Muscle layer of colon (tissue), 2 donors: Measurements from ENCODE around the gene FTL.

Source experiments
- H3K27ac ChIP-seq: one replicate; pipeline ENCODE4 v1.7.0; 2013; ENCODE audit warnings: low read depth, mild to moderate bottlenecking, low read length, moderate library complexity
- H3K27me3 ChIP-seq, 2 donors: one replicate each; pipeline ENCODE4 v1.7.0; 2013; ENCODE audit warnings: low read length in 2 of 2, mild to moderate bottlenecking in 2 of 2; ENCODE audit not compliant: insufficient read depth in 2 of 2, control insufficient read depth in 1 of 2
- H3K36me3 ChIP-seq: one replicate; pipeline ENCODE4 v1.7.0; 2013; ENCODE audit warnings: mild to moderate bottlenecking, low read length; ENCODE audit not compliant: insufficient read depth
- H3K4me1 ChIP-seq: one replicate; pipeline ENCODE4 v1.7.0; 2013; ENCODE audit warnings: mild to moderate bottlenecking, low read length; ENCODE audit not compliant: insufficient read depth
- H3K4me3 ChIP-seq, 2 donors: one replicate each; pipeline ENCODE4 v1.7.0; 2013; ENCODE audit warnings: low read length in 2 of 2, low read depth in 1 of 2, mild to moderate bottlenecking in 1 of 2, moderate library complexity in 1 of 2
- H3K9ac ChIP-seq: one replicate; pipeline ENCODE4 v1.7.0; 2013; ENCODE audit warnings: low read length
- H3K9me3 ChIP-seq: one replicate; pipeline ENCODE4 v1.7.0; 2013; ENCODE audit warnings: mild to moderate bottlenecking, low read length
- donor health status: abdominal sarcoma.
- donor health status: Adenocarcinoma of cecum.

FTL gene

DNA sequence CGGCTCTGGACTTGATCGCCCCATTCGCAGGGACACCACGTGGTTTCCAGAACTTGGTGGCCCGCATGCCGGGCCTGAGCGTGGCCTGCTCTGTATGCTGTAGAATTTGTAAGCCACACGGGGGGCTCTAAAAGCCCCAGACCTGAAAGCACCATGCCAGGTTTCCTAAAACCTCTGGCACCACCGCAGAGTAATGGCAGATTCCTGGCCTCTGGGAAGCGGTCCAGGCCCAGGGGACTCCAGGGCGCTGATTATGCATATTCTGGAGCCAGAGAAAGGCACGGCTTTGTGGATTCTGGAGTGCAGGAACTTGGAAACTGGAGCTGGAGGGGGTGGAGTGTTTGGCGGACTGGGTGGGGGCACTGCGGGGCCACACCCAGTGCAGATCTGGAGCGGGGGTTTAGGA lies 3.7 kb downstream of the FTL start:
- no peak overlapping the region for H3K27ac ChIP-seq
- H3K9ac ChIP-seq, result no peak overlapping the region
- H3K27me3 ChIP-seq, result no peaks in the 10 kb centered on the region
- no peaks in the 10 kb centered on the region for H3K9me3 ChIP-seq
- H3K36me3 ChIP-seq, result peaks cover 36% of the 10 kb centered on the region
- H3K4me1 ChIP-seq, result peaks cover 33% of the 10 kb centered on the region
- H3K4me3 ChIP-seq, result no peak overlapping the region

DNA sequence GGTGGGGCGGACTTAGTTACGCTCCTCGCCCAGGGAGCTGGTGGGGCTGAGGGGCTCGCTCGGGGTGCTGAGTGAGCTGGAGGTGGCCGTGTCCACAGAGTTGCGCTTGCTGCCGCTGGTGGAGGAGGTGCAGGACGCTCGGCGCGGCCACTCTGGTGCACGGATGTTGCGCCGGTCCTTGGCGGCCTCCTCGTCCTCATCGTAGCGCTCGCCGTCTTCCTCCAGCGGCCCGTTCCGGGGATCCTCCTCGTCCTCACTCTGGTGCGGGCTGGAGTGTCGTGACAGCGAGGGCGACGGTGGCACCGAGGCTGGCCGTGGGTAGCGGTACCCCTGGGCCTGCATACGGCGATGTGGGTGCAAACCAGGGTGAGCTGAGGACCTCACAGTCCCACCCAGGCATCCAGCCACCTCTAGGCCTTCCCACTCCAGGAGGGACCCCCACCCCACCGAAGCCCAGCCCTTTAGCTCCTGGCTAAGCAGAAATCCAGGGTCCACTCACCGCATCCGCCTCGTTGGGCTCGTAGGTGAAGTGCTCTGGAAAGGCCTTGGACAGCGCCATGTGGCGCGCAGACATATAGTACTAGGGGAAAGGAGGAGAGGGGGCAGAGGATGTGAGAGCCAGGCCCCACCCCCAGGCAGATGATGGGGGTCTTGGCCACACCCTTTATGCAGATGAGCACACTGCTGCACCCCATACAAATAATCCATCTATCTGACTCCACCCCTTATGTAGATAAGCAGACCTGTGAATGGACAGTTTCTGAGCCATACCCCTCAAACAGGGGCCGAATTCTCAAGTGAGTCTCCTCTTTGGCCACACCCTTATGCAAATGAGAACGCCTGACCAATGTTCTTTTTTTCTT lies 4.4 kb downstream of the FTL start:
- H3K36me3 ChIP-seq, result peaks cover 43% of the 10 kb centered on the region

DNA sequence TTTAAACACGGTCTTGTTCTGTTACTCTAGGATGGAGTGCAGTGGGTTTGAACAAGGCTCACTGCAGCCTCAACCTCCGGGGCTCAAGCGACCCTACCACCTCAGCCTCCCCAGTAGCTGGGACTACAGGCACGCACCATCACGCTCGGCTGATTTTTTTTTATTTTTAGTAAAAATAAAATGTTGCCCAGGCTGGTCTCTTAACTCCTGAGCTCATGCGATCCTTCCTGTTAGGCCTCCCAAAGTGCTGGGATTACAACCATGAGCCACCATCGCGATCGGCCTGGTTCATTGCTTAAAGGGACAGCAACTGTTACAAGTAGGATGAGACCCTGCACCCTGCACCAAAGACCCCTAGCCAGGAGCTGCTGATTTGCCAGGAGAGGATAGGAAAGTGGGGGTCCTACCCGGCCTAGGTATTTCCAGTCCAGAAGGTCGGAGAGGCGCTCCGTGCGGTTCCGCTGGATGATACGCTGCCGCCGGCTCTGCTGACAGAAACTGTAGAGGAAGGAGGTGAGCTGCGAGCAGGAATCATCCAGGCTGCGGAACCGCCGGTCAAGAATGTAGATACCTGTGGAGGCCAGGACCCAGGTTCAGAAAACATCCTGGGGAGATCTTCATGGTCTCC lies 5.1 kb downstream of the FTL start:
- Histone ChIP-seq H3K9ac (no peak overlapping the region), H3K36me3 (peaks cover 43% of the 10 kb centered on the region), H3K27ac (no peak overlapping the region), H3K27me3 (no peaks in the 10 kb centered on the region), H3K4me1 (peaks cover 24% of the 10 kb centered on the region), H3K9me3 (no peaks in the 10 kb centered on the region), H3K4me3 (no peak overlapping the region)

More for the DNA sequence above, 4.4 kb downstream of the FTL start:
- no peak overlapping the region for H3K9ac ChIP-seq
- no peaks in the 10 kb centered on the region for H3K9me3 ChIP-seq
- peaks cover 26% of the 10 kb centered on the region for H3K4me1 ChIP-seq
- H3K4me3 ChIP-seq, result no peak overlapping the region
- H3K27ac ChIP-seq, result no peak overlapping the region
- no peaks in the 10 kb centered on the region for H3K27me3 ChIP-seq

DNA sequence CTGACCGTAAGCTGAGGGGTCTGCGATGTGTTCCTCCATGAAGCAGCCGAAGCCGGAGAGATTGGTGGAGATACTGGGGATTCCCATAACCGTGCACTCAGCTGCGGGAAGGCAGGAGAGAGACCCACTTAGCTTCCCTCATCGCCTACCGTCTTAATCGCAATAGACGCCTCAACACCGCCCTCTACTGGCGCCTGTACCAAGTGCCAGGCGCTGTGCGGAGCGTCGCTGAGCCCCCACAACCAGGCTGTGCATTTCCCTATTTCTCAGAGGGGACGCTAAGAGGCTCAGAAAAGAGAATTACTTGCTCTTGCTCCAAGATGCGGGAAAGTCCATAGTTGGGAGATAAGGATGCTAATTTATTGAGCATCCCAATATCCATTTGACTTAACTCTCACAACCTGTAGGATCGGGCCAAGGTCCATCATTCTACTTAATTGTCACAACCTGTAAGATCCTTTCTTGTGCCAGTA lies 5.8 kb downstream of the FTL start:
- H3K36me3 ChIP-seq, result peaks cover 43% of the 10 kb centered on the region
- no peak overlapping the region for H3K27ac ChIP-seq
- no peaks in the 10 kb centered on the region for H3K9me3 ChIP-seq
- no peaks in the 10 kb centered on the region for H3K27me3 ChIP-seq
- H3K9ac ChIP-seq, result no peak overlapping the region
- H3K4me3 ChIP-seq, result no peak overlapping the region
- peaks cover 23% of the 10 kb centered on the region for H3K4me1 ChIP-seq

DNA sequence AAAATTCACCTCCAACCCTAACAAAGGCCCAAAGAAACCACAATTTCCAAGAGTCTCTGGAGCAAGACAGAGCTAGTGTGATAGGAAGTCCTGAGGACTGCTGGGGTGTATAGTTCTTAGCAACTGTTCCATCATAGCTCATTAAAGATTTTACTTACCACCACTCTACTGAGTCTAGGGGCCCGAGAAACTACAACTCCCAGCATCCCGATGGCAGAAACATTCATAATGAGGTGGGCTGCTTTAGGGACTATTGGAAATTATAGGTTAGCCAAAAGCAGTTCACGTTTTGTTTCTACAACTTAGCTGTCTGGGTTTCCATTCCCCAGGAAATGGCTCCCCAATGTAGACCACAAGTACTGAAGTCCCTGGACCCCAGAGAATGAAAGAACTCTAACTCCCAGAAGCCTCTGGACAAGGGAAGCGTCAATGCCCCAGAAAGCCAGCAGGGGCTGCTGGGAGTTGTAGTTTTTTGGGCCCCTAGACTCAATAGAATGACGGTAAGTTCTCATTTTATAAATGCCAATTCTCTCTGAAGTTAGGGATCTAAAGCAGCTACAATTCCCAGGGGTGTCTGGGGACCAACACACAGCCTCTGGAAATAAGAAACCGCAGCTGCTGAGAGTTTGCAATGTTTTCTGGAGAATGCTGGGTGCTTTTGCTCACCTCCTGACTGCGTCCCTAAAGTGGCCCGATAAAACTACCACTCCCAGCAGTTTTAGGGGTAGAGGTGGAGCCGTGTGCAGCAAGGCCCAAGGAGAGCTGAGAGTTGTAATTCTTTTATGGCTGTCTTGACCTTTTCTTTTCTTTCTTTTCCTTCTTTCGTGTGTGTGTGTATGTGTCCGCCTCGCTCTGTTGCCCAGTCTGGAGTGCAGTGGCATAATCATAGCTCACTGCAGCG lies 11.1 kb downstream of the FTL start:
- Histone ChIP-seq H3K4me3 (no peak overlapping the region), H3K9ac (no peak overlapping the region), H3K4me1 (peaks cover 6% of the 10 kb centered on the region), H3K36me3 (peaks cover 12% of the 10 kb centered on the region), H3K9me3 (no peaks in the 10 kb centered on the region), H3K27ac (no peak overlapping the region), H3K27me3 (no peaks in the 10 kb centered on the region)

DNA sequence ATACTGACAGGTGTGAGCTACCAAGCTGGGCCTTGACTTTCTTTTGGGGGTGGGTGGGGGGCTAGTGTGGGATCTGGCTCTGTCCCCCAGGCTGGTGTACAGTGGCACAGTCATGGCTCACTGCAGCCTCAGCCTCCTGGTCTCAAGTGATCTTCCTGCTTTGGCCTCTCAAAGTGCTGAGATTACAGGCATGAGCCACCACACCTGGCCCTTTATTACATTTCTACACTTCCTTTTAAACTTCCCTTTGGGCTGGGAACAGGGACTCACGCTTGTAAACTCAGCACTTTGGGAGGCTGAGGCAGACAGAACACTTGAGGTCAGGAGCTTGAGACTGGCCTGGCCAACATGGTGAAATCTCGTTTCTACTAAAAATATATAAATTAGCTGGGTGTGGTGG lies 12.0 kb downstream of the FTL start:
- no peak overlapping the region for H3K4me3 ChIP-seq
- H3K4me1 ChIP-seq, result peaks cover 6% of the 10 kb centered on the region
- H3K27me3 ChIP-seq, result no peaks in the 10 kb centered on the region
- no peaks in the 10 kb centered on the region for H3K9me3 ChIP-seq
- H3K9ac ChIP-seq, result no peak overlapping the region
- peaks cover 12% of the 10 kb centered on the region for H3K36me3 ChIP-seq
- H3K27ac ChIP-seq, result no peak overlapping the region

DNA sequence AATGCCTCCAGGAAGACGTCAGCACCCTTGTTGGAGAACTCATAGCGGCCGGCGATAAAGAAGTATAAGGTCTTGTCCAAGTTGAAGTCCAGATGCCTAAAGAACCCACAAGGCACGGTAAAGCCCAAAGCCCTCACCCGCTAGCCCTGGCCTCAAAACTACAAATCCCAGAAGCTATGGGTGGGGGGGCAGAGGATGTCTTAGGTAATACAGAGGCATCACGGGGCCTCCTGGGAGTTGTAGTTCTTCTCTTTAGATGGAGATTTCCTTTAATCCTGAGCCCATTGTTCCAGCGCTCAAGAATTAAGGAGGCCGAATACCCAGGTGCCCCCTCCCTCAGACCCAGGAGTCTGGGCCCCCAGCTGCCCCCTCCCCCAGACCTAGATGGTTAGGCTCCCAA lies 17.2 kb downstream of the FTL start:
- H3K4me3 ChIP-seq, result no peak overlapping the region
- peaks cover 20% of the 10 kb centered on the region for H3K36me3 ChIP-seq
- H3K27me3 ChIP-seq, result no peaks in the 10 kb centered on the region
- H3K27ac ChIP-seq, result no peak overlapping the region
- peaks cover 6% of the 10 kb centered on the region for H3K4me1 ChIP-seq
- no peak overlapping the region for H3K9ac ChIP-seq
- H3K9me3 ChIP-seq, result no peaks in the 10 kb centered on the region

DNA sequence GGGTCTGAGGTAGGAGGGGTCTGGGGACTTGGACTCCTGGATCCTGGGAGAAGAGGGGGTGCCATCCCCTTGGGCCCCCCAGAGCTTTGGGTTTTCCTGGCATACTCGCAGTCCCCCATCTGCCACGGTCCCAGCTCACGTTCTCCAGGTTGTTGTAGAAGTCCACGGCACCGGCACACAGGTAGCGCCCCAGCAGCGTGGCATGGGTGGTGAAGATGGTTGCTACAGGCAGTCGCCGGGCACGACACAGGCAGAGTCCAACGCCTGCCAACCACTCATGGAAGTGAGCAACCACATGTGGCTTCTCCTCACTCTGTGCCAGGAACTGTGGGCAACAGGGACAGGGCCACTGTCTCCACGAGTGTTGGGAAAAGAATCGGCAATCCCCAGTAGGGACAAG lies 20.6 kb downstream of the FTL start:
- Histone ChIP-seq H3K4me3 (no peak overlapping the region), H3K9ac (no peak overlapping the region), H3K27me3 (no peaks in the 10 kb centered on the region), H3K27ac (no peak overlapping the region), H3K4me1 (peaks cover 5% of the 10 kb centered on the region), H3K9me3 (no peaks in the 10 kb centered on the region), H3K36me3 (peaks cover 31% of the 10 kb centered on the region)

DNA sequence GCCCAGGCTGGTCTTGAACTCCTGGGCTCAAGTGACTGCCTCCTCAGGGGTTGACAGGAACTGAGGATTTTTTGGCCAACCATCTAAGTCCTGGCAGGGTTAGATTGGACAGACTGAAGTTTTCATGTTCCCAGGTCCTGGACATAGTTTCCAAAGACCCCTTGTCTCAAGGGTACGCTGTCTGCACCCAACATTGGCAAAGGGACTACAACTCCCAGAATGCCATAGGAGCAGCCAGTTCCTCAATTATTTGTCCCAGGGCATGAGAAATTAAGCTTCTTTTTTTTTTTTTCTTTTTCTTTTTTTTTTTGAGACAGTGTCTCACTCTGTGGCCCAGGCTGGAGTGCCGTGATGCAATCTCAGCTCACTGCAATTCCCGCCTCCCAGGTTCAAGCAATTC lies 21.1 kb downstream of the FTL start:
- Histone ChIP-seq H3K36me3 (peaks cover 31% of the 10 kb centered on the region), H3K9me3 (no peaks in the 10 kb centered on the region), H3K27me3 (no peaks in the 10 kb centered on the region), H3K4me1 (peaks cover 10% of the 10 kb centered on the region), H3K9ac (no peak overlapping the region), H3K4me3 (no peak overlapping the region), H3K27ac (no peak overlapping the region)

DNA sequence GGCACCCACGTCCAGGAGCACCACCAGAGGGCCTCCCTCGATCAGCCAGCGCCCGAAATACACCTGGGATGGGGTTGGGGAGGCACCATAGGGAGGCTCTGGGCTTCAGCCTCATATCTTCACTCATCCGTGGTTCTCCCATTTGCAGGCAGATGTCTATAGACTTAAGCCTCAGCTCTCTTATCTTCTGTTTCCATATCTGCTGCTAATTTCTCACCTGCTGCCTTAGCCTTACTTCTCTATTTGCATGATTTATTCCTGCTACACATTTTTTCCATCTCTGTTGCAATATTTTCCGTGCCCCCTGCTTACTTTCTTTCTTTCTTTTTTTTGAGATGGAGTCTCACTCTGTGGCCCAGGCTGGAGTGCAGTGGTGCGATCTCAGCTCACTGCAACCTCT lies 22.2 kb downstream of the FTL start:
- no peak overlapping the region for H3K4me3 ChIP-seq
- no peaks in the 10 kb centered on the region for H3K9me3 ChIP-seq
- H3K4me1 ChIP-seq, result peaks cover 18% of the 10 kb centered on the region
- no peaks in the 10 kb centered on the region for H3K27me3 ChIP-seq
- H3K36me3 ChIP-seq, result peaks cover 31% of the 10 kb centered on the region
- H3K27ac ChIP-seq, result no peak overlapping the region
- no peak overlapping the region for H3K9ac ChIP-seq

DNA sequence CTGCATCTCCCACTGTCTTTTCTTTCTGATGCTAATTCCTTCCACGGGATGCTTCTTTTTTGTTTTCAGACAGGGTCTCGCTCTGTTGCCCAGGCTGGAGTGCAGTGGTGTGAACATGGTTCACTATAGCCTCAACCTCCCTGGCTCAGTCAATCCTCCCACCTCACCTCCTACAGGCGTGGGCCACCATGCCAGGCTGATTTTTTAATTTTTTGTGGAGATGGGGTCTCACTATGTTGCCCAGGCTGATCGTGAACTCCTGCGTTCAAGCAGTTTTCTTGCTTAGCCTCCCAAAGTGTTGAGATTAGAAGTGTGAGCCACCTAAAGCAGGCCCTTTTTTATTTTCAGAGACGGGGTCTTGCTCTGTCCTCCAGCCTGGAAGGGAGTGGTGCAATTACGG lies 23.2 kb downstream of the FTL start:
- H3K36me3 ChIP-seq, result peaks cover 27% of the 10 kb centered on the region
- peaks cover 19% of the 10 kb centered on the region for H3K4me1 ChIP-seq
- no peak overlapping the region for H3K9ac ChIP-seq

More for the DNA sequence above, 23.2 kb downstream of the FTL start:
- Histone ChIP-seq H3K9me3 (no peaks in the 10 kb centered on the region), H3K27ac (no peak overlapping the region), H3K4me3 (no peak overlapping the region), H3K27me3 (no peaks in the 10 kb centered on the region)
